ENCODE measurements around the gene FGF14.

DNA sequence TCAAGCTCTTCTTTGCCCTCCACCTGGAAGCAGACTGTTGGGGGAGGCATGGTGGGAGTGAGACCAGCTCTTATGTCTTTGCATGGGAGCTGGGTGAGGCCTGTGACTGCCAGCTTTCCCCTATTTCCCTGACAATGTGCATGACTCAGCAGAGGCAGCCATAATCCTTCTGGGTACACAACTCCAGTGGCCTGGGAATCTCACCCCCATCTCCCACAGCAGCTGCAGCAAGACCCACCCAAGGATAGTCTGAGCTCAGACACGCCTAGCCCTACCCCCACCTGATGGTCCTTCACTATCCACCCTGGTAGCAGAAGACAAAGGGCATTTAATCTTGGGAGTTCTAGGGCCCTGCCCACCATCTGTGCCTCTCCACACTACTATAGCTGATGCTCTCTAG is 41.4 kb upstream of the FGF14 start:
- TF ChIP-seq, protein P1, sequence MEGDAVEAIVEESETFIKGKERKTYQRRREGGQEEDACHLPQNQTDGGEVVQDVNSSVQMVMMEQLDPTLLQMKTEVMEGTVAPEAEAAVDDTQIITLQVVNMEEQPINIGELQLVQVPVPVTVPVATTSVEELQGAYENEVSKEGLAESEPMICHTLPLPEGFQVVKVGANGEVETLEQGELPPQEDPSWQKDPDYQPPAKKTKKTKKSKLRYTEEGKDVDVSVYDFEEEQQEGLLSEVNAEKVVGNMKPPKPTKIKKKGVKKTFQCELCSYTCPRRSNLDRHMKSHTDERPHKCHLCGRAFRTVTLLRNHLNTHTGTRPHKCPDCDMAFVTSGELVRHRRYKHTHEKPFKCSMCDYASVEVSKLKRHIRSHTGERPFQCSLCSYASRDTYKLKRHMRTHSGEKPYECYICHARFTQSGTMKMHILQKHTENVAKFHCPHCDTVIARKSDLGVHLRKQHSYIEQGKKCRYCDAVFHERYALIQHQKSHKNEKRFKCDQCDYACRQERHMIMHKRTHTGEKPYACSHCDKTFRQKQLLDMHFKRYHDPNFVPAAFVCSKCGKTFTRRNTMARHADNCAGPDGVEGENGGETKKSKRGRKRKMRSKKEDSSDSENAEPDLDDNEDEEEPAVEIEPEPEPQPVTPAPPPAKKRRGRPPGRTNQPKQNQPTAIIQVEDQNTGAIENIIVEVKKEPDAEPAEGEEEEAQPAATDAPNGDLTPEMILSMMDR (conservative IDR thresholded peaks at IDR 0.05), result no peak
- TF ChIP-seq ZFX (IDR thresholded peaks at IDR 0.05), result no peak

Measured in C4-2B (cell line).